ENCODE measurements around the gene EPHB1.

The EPHB1 gene

GRCh38 chr3:134794950-134795745 is at the start of gene EPHB1:
Gene EPHB1 (plus strand): TSS chr3:134795260.
- Histone ChIP-seq H3K9me3 (ENCODE audit: severe bottlenecking) (no peaks in the 10 kb centered on the region), H3K27me3 (ENCODE audit: insufficient read depth, low read depth, severe bottlenecking) (peaks cover 17% of the 10 kb centered on the region), H3K4me3 (ENCODE audit: low read depth, low read length) (peak within 1 kb of the TSS; percentile 62), H3K36me3 (no peaks in the 10 kb centered on the region), H3K27ac (no peak within 1 kb of the TSS)
- DNase-seq = peak; percentile 88
- TF ChIP-seq, protein P1, sequence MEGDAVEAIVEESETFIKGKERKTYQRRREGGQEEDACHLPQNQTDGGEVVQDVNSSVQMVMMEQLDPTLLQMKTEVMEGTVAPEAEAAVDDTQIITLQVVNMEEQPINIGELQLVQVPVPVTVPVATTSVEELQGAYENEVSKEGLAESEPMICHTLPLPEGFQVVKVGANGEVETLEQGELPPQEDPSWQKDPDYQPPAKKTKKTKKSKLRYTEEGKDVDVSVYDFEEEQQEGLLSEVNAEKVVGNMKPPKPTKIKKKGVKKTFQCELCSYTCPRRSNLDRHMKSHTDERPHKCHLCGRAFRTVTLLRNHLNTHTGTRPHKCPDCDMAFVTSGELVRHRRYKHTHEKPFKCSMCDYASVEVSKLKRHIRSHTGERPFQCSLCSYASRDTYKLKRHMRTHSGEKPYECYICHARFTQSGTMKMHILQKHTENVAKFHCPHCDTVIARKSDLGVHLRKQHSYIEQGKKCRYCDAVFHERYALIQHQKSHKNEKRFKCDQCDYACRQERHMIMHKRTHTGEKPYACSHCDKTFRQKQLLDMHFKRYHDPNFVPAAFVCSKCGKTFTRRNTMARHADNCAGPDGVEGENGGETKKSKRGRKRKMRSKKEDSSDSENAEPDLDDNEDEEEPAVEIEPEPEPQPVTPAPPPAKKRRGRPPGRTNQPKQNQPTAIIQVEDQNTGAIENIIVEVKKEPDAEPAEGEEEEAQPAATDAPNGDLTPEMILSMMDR (IDR thresholded peaks at IDR 0.05; ENCODE audit: low read depth, low read length) = peak; percentile 90

GRCh38 chr3:134748698-134749097 is 46.4 kb upstream of the EPHB1 start:
- TF ChIP-seq, protein P1 (IDR thresholded peaks at IDR 0.05; ENCODE audit: low read depth, low read length) = no peak
- H3K9me3 ChIP-seq (ENCODE audit: severe bottlenecking) = no peaks in the 10 kb centered on the region
- no peak for DNase-seq

DNA sequence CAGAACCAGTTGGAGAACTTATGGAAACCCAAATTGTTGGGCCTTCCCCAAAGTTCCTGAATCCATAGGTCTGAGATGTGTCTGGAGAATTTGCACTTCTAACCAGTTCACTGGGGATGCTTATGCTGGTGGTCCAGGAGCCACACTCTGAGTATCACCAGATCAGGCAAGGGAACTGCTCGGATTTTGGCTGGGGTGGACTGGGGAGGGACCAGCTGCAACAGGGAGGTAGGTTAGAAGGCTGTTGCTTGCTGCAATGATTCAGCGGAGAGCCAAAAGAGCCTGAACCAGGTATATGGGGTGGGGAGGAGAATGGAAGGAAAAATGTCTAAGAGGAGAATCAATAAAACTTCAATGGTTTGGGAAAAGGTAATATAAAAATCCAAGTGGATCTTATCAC is 45.9 kb upstream of the EPHB1 start:
- TF ChIP-seq, protein P1 (IDR thresholded peaks at IDR 0.05; ENCODE audit: low read depth, low read length) = no peak
- Histone ChIP-seq H3K4me3 (ENCODE audit: low read depth, low read length) (no peak overlapping the region), H3K36me3 (no peaks in the 10 kb centered on the region), H3K27me3 (ENCODE audit: insufficient read depth, low read depth, severe bottlenecking) (no peaks in the 10 kb centered on the region), H3K27ac (no peak overlapping the region), H3K9me3 (ENCODE audit: severe bottlenecking) (no peaks in the 10 kb centered on the region)
- DNase-seq = no peak

More at GRCh38 chr3:134748698-134749097, 46.4 kb upstream of the EPHB1 start:
- H3K27ac ChIP-seq = no peak overlapping the region
- no peak overlapping the region for H3K4me3 ChIP-seq (ENCODE audit: low read depth, low read length)
- H3K27me3 ChIP-seq (ENCODE audit: insufficient read depth, low read depth, severe bottlenecking) = no peaks in the 10 kb centered on the region
- H3K36me3 ChIP-seq = no peaks in the 10 kb centered on the region

- DNase-seq = peak; percentile 11
- H3K27ac ChIP-seq = no peak overlapping the region
- TF ChIP-seq, protein P1 (IDR thresholded peaks at IDR 0.05; ENCODE audit: low read depth, low read length) = 0 out of 2 replicates have a peak, but pooled peaks have one; percentile 24
- no peaks in the 10 kb centered on the region for H3K36me3 ChIP-seq
- H3K9me3 ChIP-seq (ENCODE audit: severe bottlenecking) = no peaks in the 10 kb centered on the region
- H3K4me3 ChIP-seq (ENCODE audit: low read depth, low read length) = no peak overlapping the region
- H3K27me3 ChIP-seq (ENCODE audit: insufficient read depth, low read depth, severe bottlenecking) = no peaks in the 10 kb centered on the region
These were observed 45.1 kb upstream of the EPHB1 start for GRCh38 chr3:134749802-134750553.

GRCh38 chr3:134751831-134752230 is 43.2 kb upstream of the EPHB1 start:
- H3K9me3 ChIP-seq (ENCODE audit: severe bottlenecking) = no peaks in the 10 kb centered on the region
- no peak for DNase-seq
- TF ChIP-seq, protein P1 (IDR thresholded peaks at IDR 0.05; ENCODE audit: low read depth, low read length) = no peak
- no peak overlapping the region for H3K27ac ChIP-seq
- no peaks in the 10 kb centered on the region for H3K27me3 ChIP-seq (ENCODE audit: insufficient read depth, low read depth, severe bottlenecking)
- no peak overlapping the region for H3K4me3 ChIP-seq (ENCODE audit: low read depth, low read length)
- no peaks in the 10 kb centered on the region for H3K36me3 ChIP-seq

All from WERI-Rb-1 (cell line).